Endothelial cell of umbilical vein (primary cell): ENCODE results near the gene BIRC6. TPM values are rescaled to one million over a fixed set of nuclear protein-coding genes. Genes with fewer than 3 reads are reported as not detected.

Experiments
- BruUV-seq: library from RNA; stranded (reverse); fragments of 400-500 nt; replicated peaks from 2 replicates; lab custom pipeline; 2021; lab: Mats Ljungman, UMichigan
- CTCF ChIA-PET: fragments of 300-600, 350-600 bp; sonication (Branson Sonifier 250); formaldehyde crosslinking; loops from one replicate; lab custom pipeline; 2021; ENCODE audit warnings: antibody characterized with exemption, inconsistent platforms; lab: Charles Lee
- POLR2A ChIA-PET: fragments of 300-600, 350-600 bp; sonication (Branson Sonifier 250); formaldehyde crosslinking; loops from one replicate; lab custom pipeline; 2021; ENCODE audit warnings: antibody characterized with exemption, inconsistent platforms; lab: Charles Lee
- DNase-seq: peaks from one replicate; pipeline ENCODE4 v3.0.0-alpha.2; 2011; ENCODE audit warnings: low read depth, low spot score
- FAIRE-seq: peaks from 2 replicates; lab custom pipeline; 2011; peaks lifted over from hg19 to GRCh38; lab: Jason Lieb, UNC
- H2AFZ ChIP-seq: 2 replicates; pipeline ENCODE4 v1.6.0; 2012; ENCODE audit warnings: low read depth, low read length, control low read depth, inconsistent platforms
- H3K27ac ChIP-seq: 2 replicates; pipeline ENCODE4 v1.5.1; 2011; ENCODE audit warnings: low read depth, mild to moderate bottlenecking, control low read depth, low read length, moderate library complexity; ENCODE audit not compliant: insufficient read depth
- H3K27me3 ChIP-seq, 2 experiments: 2 replicates each; pipeline versions ENCODE4 v1.6.0 to v1.6.1; 2011; ENCODE audit warnings: low read length in 2 of 2, mixed read lengths in 1 of 2; ENCODE audit not compliant: control insufficient read depth in 2 of 2, insufficient read depth in 2 of 2
- H3K36me3 ChIP-seq, 2 experiments: 2 replicates in 1 of 2; 3 replicates in 1 of 2; pipeline ENCODE4 v1.5.1; 2011; ENCODE audit warnings: low read length in 2 of 2, mild to moderate bottlenecking in 1 of 2, moderate library complexity in 1 of 2; ENCODE audit not compliant: control insufficient read depth in 2 of 2, insufficient read depth in 2 of 2; ENCODE audit errors: extremely low read depth in 1 of 2
- H3K4me1 ChIP-seq: 3 replicates; pipeline ENCODE4 v1.5.1; 2011; ENCODE audit warnings: mild to moderate bottlenecking, low read length; ENCODE audit not compliant: control insufficient read depth, insufficient read depth; ENCODE audit errors: extremely low read depth
- H3K4me2 ChIP-seq: 2 replicates; pipeline ENCODE4 v1.6.1; 2011; ENCODE audit warnings: low read length, control low read depth, mixed read lengths; ENCODE audit not compliant: insufficient read depth
- H3K4me3 ChIP-seq, 3 experiments: fragments of 200-600 bp in 1 of 3; sonication (generic), shearing (Covaris generic) in 1 of 3; replicated peaks in 1 of 3; 2 replicates each; pipeline ENCODE4 v1.5.1; 2011 to 2016; ENCODE audit warnings: control low read depth in 3 of 3, low read length in 3 of 3, mild to moderate bottlenecking in 2 of 3, inconsistent platforms in 1 of 3, low read depth in 1 of 3, moderate library complexity in 1 of 3; ENCODE audit not compliant: insufficient read depth in 1 of 3
- H3K79me2 ChIP-seq: 2 replicates; pipeline ENCODE4 v1.6.0; 2012; ENCODE audit warnings: low read length, inconsistent platforms; ENCODE audit not compliant: control insufficient read depth, insufficient read depth
- H3K9ac ChIP-seq: replicated peaks from 2 replicates; pipeline ENCODE3; 2011; ENCODE audit warnings: low read length, control low read depth; ENCODE audit not compliant: insufficient read depth; ENCODE audit errors: extremely low read depth
- H3K9me1 ChIP-seq: replicated peaks from 3 replicates; pipeline ENCODE4 v1.6.0; 2011; ENCODE audit warnings: mild to moderate bottlenecking, low read length; ENCODE audit not compliant: control insufficient read depth, insufficient read depth; ENCODE audit errors: extremely low read depth
- H3K9me3 ChIP-seq: replicated peaks from 2 replicates; pipeline ENCODE4 v1.5.1; 2012; ENCODE audit warnings: low read length, inconsistent platforms; ENCODE audit not compliant: control insufficient read depth, insufficient read depth
- H4K20me1 ChIP-seq: replicated peaks from 2 replicates; pipeline ENCODE3; 2011; ENCODE audit warnings: mild to moderate bottlenecking, low read length; ENCODE audit not compliant: control insufficient read depth, insufficient read depth; ENCODE audit errors: extremely low read depth
- CTCF ChIP-seq, 2 donors: IDR thresholded peaks; 1 replicate in 1 of 2; 2 replicates in 1 of 2; pipeline ENCODE4 v1.5.1; 2011; ENCODE audit warnings: low read length in 2 of 2, mild to moderate bottlenecking in 2 of 2, moderate library complexity in 2 of 2, control low read depth in 1 of 2, inconsistent platforms in 1 of 2, low read depth in 1 of 2; ENCODE audit not compliant: insufficient read depth in 1 of 2; ENCODE audit errors: extremely low read depth in 1 of 2
- FOS ChIP-seq: IDR thresholded peaks from 2 replicates; pipeline ENCODE4 v1.6.1; 2011; ENCODE audit warnings: mild to moderate bottlenecking, low read length, moderate library complexity, borderline replicate concordance; ENCODE audit not compliant: insufficient read depth
- GATA2 ChIP-seq: IDR thresholded peaks from 2 replicates; pipeline ENCODE4 v1.7.0; 2011; ENCODE audit warnings: low read depth, mild to moderate bottlenecking, moderate library complexity, mixed read lengths, low read length; ENCODE audit not compliant: insufficient read length, insufficient read depth
- JUN ChIP-seq: IDR thresholded peaks from 2 replicates; pipeline ENCODE4 v1.6.1; 2011; ENCODE audit warnings: borderline replicate concordance, low read depth; ENCODE audit not compliant: insufficient read length, insufficient read depth
- MYC ChIP-seq: IDR thresholded peaks from one replicate; pipeline ENCODE4 v1.6.1; 2011; ENCODE audit warnings: mild to moderate bottlenecking, low read depth, low read length
- POLR2A ChIP-seq: IDR thresholded peaks from 2 replicates; pipeline ENCODE4 v1.6.1; 2012; ENCODE audit warnings: low read depth, mild to moderate bottlenecking, control low read depth, low read length
- POLR2AphosphoS5 ChIP-seq: IDR thresholded peaks from 2 replicates; pipeline ENCODE4 v1.6.1; 2012; ENCODE audit warnings: low read depth, mild to moderate bottlenecking, control low read depth, low read length, moderate library complexity; ENCODE audit not compliant: insufficient read depth
- dilution Hi-C: fragments of 300-500 bp; cut with MboI; formaldehyde crosslinking; loops from one replicate; pipeline ENCODE4 v1.15.0; 2019; ENCODE audit warnings: low sequenced_read_pairs; ENCODE audit not compliant: extremely low pct_ligation_motif_present
- intact Hi-C: fragments of 100-400 bp; cut with micrococcal nuclease; formaldehyde crosslinking; loops from one replicate; pipeline ENCODE4 v1.10.0; 2022
- polyA plus RNA-seq, 4 experiments: library from polyadenylated mRNA; depleted of rRNA in 3 of 4; stranded (reverse) in 3 of 4; unstranded in 1 of 4; fragments of >200 nt; gene quantifications; 2 replicates each; pipeline versions ENCODE4 v1.2.1 to v1.2.3, GENCODE V29; 2011 to 2012; ENCODE audit warnings: missing spikeins in 1 of 4
- total RNA-seq: library from RNA; stranded (reverse); gene quantifications from 2 replicates; pipeline ENCODE4 v1.2.3, GENCODE V29; 2021
- TF ChIP-seq, protein P1 (sequence below): IDR thresholded peaks from 2 replicates; pipeline ENCODE4 v1.6.1; 2011; ENCODE audit not compliant: insufficient read depth, insufficient read length

BIRC6 gene
- total and polyA plus RNA-seq, 2 donors (not counting 3 experiments of a cell fraction or from before 2014, with no cell fraction given): 34.2 to 83.1 TPM

GRCh38 chr2:32496662-32497061 is 139.8 kb downstream of the BIRC6 start:
- no peaks in the 10 kb centered on the region for H3K27me3 ChIP-seq
- POLR2A ChIA-PET: no interaction called here
- peaks cover 2% of the 10 kb centered on the region for H3K79me2 ChIP-seq
- FAIRE-seq: no peak
- CTCF ChIA-PET: interaction anchor here (0.7 kb wide), 1 partner anchor 242 kb away, joined by 3 read pairs; no protein-coding TSS in a partner anchor
- no peaks in the 10 kb centered on the region for H3K9me1 ChIP-seq
- H3K4me1 ChIP-seq: no peaks in the 10 kb centered on the region
- no peak for DNase-seq
- intact Hi-C loops: no loop called here
- no peak for TF ChIP-seq FOS
- no peak for TF ChIP-seq GATA2
- no peak for TF ChIP-seq POLR2A
- TF ChIP-seq MYC: no peak
- no peak for TF ChIP-seq JUN
- TF ChIP-seq, protein P1, sequence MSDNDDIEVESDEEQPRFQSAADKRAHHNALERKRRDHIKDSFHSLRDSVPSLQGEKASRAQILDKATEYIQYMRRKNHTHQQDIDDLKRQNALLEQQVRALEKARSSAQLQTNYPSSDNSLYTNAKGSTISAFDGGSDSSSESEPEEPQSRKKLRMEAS: no peak
- TF ChIP-seq POLR2AphosphoS5: no peak
- TF ChIP-seq CTCF (IDR thresholded peaks at IDR 0.05; ENCODE audit: extremely low read depth in 1 of 2, insufficient read depth in 1 of 2, low read depth in 1 of 2, low read length in 2 of 2): no peak
- H3K4me3 ChIP-seq: no peak overlapping the region
- no TSS peak for BruUV-seq
- peaks cover 4 to 14% of the 10 kb centered on the region in 2 experiments for H3K36me3 ChIP-seq
- no peak overlapping the region for H3K9ac ChIP-seq
- H4K20me1 ChIP-seq: no peaks in the 10 kb centered on the region
- H2AFZ ChIP-seq: no peak overlapping the region
- dilution Hi-C loops: no loop called here
- no peaks in the 10 kb centered on the region for H3K9me3 ChIP-seq
- H3K4me2 ChIP-seq: no peak overlapping the region
- H3K27ac ChIP-seq: no peak overlapping the region
